GM20000 (cell line): Measurements from ENCODE around the gene RALGPS1.

ENCODE experiments used
- DNase-seq: peaks from one replicate; pipeline ENCODE4 v3.0.0; 2012; ENCODE audit warnings: low spot score
- TF ChIP-seq, protein P1 (sequence below): IDR thresholded peaks from 2 replicates; pipeline ENCODE4 v1.5.1; 2012; ENCODE audit warnings: mild to moderate bottlenecking, control low read depth; ENCODE audit errors: extremely low read depth, missing control alignments

The RALGPS1 gene

DNA sequence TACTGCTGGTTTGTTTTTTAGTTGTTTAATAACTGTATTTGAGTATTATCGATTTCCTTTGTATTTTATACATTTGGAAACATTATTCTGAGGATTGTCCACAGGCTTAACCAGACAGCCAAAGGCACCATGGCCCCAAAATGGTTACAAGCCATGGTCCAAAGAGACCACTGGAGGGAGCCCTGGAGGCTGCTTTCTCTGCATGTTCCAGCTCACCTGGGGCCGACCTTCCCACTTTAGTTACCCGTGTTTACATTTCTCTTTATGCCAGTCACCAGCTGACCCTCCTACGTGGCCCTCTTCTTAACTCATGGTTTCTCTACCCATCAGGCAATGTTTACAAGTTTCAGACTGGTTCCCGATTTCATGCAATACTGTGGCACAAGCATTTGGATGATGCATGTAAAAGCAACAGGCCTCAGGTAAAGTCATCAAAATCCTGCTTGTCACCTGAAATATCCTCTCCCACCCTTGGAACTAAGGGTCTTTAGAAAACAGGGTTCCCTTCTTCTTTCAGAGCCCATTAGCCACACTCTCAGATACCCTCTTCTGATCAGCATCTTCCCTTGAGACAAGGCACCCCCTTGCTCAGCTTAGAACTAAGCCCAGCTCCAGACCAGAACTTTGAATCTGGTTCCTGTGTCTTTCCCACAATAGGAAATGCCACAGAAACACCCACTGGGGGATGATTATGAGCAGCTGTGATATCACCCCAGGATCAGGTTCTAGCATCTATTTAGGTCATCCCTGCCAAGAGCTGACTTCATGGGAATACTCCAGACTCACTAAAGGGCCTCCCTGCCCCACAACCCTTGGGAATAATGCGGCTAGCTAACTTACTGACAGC, 300.1 kb downstream of the RALGPS1 start:
- TF ChIP-seq, protein P1, sequence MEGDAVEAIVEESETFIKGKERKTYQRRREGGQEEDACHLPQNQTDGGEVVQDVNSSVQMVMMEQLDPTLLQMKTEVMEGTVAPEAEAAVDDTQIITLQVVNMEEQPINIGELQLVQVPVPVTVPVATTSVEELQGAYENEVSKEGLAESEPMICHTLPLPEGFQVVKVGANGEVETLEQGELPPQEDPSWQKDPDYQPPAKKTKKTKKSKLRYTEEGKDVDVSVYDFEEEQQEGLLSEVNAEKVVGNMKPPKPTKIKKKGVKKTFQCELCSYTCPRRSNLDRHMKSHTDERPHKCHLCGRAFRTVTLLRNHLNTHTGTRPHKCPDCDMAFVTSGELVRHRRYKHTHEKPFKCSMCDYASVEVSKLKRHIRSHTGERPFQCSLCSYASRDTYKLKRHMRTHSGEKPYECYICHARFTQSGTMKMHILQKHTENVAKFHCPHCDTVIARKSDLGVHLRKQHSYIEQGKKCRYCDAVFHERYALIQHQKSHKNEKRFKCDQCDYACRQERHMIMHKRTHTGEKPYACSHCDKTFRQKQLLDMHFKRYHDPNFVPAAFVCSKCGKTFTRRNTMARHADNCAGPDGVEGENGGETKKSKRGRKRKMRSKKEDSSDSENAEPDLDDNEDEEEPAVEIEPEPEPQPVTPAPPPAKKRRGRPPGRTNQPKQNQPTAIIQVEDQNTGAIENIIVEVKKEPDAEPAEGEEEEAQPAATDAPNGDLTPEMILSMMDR = peak; percentile 73
- peak; percentile 77 for DNase-seq

- no peak for DNase-seq
- TF ChIP-seq, protein P1 = no peak
These were observed 301.0 kb downstream of the RALGPS1 start for GRCh38 chr9:127215268-127216209.

- DNase-seq = no peak
- TF ChIP-seq, protein P1 = no peak
These were observed 301.8 kb downstream of the RALGPS1 start for GRCh38 chr9:127216210-127216887.

DNA sequence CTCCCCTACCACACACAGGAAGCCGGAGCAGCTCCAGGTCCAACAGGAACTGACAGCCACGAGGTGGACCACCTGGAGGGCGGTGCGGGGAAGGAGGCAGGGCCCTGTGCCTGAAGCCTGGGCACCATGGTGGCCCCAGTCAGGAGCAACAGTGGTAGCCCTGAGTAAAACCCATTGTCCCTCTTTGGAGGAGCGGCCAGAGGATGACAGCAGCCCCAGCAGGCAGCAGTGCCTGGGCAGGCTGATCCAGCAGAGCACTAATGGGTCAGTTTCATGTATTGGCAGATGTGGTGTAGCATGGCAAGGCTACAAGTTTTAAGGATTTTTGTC, 302.3 kb downstream of the RALGPS1 start:
- TF ChIP-seq, protein P1 = no peak
- no peak for DNase-seq

- TF ChIP-seq, protein P1 = no peak
- DNase-seq = no peak
These were observed 304.2 kb downstream of the RALGPS1 start for GRCh38 chr9:127218818-127219217.

- DNase-seq = no peak
- TF ChIP-seq, protein P1 = no peak
These were observed 304.9 kb downstream of the RALGPS1 start for GRCh38 chr9:127219520-127219919.
